ENCODE results near the gene PRR7.

Gene PRR7

GRCh38 chr5:177501874-177502678 is 55.5 kb downstream of the PRR7 start:
- DNase-seq, result no peak

- DNase-seq, result no peak
Observed at GRCh38 chr5:177502886-177503285, 56.3 kb downstream of the PRR7 start.

GRCh38 chr5:177503351-177504085 is 56.9 kb downstream of the PRR7 start:
- no peak for DNase-seq

GRCh38 chr5:177504086-177505056 is 57.8 kb downstream of the PRR7 start:
- no peak for DNase-seq

- DNase-seq, result no peak
Observed at GRCh38 chr5:177505075-177505474, 58.5 kb downstream of the PRR7 start.
